GM12892 (cell line): Measurements from ENCODE around the gene NUP188.

Experiments
- POLR2A ChIP-seq: IDR thresholded peaks from 2 replicates; pipeline ENCODE4 v1.6.1; 2011; ENCODE audit warnings: low read depth, low read length, control low read depth
- TAF1 ChIP-seq: IDR thresholded peaks from 2 replicates; pipeline ENCODE4 v1.6.1; 2011; ENCODE audit warnings: low read depth, mild to moderate bottlenecking, control low read depth, low read length, borderline replicate concordance

DNA sequence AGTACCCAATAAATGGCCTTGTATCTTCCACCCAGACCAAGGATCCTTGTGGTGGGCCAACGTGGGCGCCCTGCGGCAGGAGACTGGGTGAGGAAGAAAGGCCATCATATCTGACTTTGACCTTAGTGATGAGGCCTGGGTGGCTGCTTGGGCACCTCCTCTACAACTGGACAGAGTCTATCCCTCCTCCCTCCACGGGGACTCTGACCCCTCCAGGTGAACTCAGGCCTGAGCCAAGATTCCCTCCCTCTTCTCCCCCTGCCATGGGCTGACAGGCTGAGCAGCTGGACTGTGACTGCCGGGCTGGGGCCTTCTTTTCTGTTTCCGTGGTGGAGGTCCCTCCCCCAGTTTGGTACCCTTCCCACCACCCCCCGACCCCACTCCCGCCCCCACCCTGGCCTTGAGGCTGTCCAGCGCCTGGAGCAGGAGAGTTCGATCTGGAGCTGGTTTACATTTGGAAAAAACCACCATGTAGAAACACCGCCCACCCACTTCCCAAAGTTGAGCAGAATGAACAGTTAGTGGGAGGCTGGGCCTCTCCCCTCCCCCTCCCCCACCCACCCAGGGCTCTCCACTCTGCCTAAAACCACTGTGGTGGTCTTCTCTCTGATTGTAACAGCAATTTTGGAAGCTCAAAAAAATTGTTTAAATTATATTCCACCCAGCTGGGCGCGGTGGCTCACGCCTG is 28.0 kb upstream of the NUP188 start:
- TF ChIP-seq POLR2A (no peak), TAF1 (no peak)
